Neuronal stem cell (in vitro differentiated cells): ENCODE measurements around the gene SPEM2.

Experiments used
- DNase-seq: peaks from one replicate; pipeline ENCODE4 v3.0.0-alpha.2; 2013; ENCODE audit warnings: low spot score
- H2AFZ ChIP-seq: one replicate; pipeline ENCODE4 v1.6.1; 2013; ENCODE audit warnings: mild to moderate bottlenecking, low read length, inconsistent platforms
- H2AK5ac ChIP-seq: 2 replicates; pipeline ENCODE4 v1.6.1; 2013; ENCODE audit warnings: low read depth, mild to moderate bottlenecking, inconsistent platforms, low read length, moderate library complexity, mixed read lengths
- H2BK120ac ChIP-seq: 2 replicates; pipeline ENCODE4 v1.6.1; 2013; ENCODE audit warnings: low read depth, mild to moderate bottlenecking, inconsistent platforms, low read length, moderate library complexity, mixed read lengths
- H2BK12ac ChIP-seq: one replicate; pipeline ENCODE4 v1.6.1; 2013; ENCODE audit warnings: low read length, inconsistent platforms
- H2BK15ac ChIP-seq: 2 replicates; pipeline ENCODE4 v1.6.1; 2013; ENCODE audit warnings: mild to moderate bottlenecking, low read length, inconsistent platforms, mixed read lengths
- H2BK5ac ChIP-seq: one replicate; pipeline ENCODE4 v1.6.1; 2013; ENCODE audit warnings: inconsistent platforms, mild to moderate bottlenecking, low read length, moderate library complexity
- H3K14ac ChIP-seq: one replicate; pipeline ENCODE4 v1.6.1; 2013; ENCODE audit warnings: low read length, inconsistent platforms
- H3K18ac ChIP-seq: 2 replicates; pipeline ENCODE4 v1.6.1; 2013; ENCODE audit warnings: low read length, inconsistent platforms
- H3K23ac ChIP-seq: 2 replicates; pipeline ENCODE4 v1.6.1; 2013; ENCODE audit warnings: low read depth, mild to moderate bottlenecking, mixed read lengths, low read length, inconsistent platforms; ENCODE audit not compliant: poor library complexity
- H3K27ac ChIP-seq: replicated peaks from 3 replicates; pipeline ENCODE4 v1.5.1; 2013; ENCODE audit warnings: low read length, inconsistent platforms
- H3K27me3 ChIP-seq, 3 experiments: 2 replicates each; pipeline ENCODE4 v1.6.1; 2013; ENCODE audit warnings: low read length in 3 of 3, mild to moderate bottlenecking in 2 of 3, inconsistent platforms in 1 of 3, low read depth in 1 of 3, mixed read lengths in 1 of 3, moderate library complexity in 1 of 3; ENCODE audit not compliant: control insufficient read depth in 3 of 3, insufficient read depth in 3 of 3
- H3K36me3 ChIP-seq, 2 donors: replicated peaks in 1 of 2; 2 replicates each; pipeline ENCODE4 v1.6.1; 2013; ENCODE audit warnings: low read length in 2 of 2; ENCODE audit not compliant: control insufficient read depth in 2 of 2, insufficient read depth in 2 of 2
- H3K4ac ChIP-seq: 2 replicates; pipeline ENCODE4 v1.6.1; 2013; ENCODE audit warnings: inconsistent platforms, mild to moderate bottlenecking, low read length, moderate library complexity
- H3K4me1 ChIP-seq, 2 donors: 1 replicate in 1 of 2; 2 replicates in 1 of 2; pipeline ENCODE4 v1.6.1; 2013; ENCODE audit warnings: low read length in 2 of 2, low read depth in 1 of 2; ENCODE audit not compliant: control insufficient read depth in 2 of 2, insufficient read depth in 1 of 2
- H3K4me2 ChIP-seq: one replicate; pipeline ENCODE4 v1.6.1; 2013; ENCODE audit warnings: mild to moderate bottlenecking, low read length, inconsistent platforms; ENCODE audit not compliant: insufficient read depth, poor library complexity, severe bottlenecking
- H3K4me3 ChIP-seq, 2 donors: 2 replicates each; pipeline ENCODE4 v1.5.1; 2013; ENCODE audit warnings: low read length in 2 of 2, mild to moderate bottlenecking in 2 of 2, inconsistent platforms in 1 of 2, moderate library complexity in 1 of 2
- H3K79me1 ChIP-seq: one replicate; pipeline ENCODE4 v1.6.1; 2013; ENCODE audit warnings: low read depth, mild to moderate bottlenecking, inconsistent platforms, low read length, moderate library complexity
- H3K9ac ChIP-seq: one replicate; pipeline ENCODE4 v1.6.1; 2013; ENCODE audit warnings: mild to moderate bottlenecking, low read depth, low read length, inconsistent platforms; ENCODE audit not compliant: poor library complexity
- H3K9me3 ChIP-seq, 2 donors: replicated peaks in 1 of 2; 2 replicates each; pipeline versions ENCODE3 to v1.6.1; 2013; ENCODE audit warnings: low read length in 2 of 2, mild to moderate bottlenecking in 2 of 2, inconsistent platforms in 1 of 2, low read depth in 1 of 2, mixed read lengths in 1 of 2, moderate library complexity in 1 of 2; ENCODE audit not compliant: control insufficient read depth in 2 of 2, insufficient read depth in 1 of 2
- H4K8ac ChIP-seq: one replicate; pipeline ENCODE4 v1.6.1; 2013; ENCODE audit warnings: low read depth, mild to moderate bottlenecking, inconsistent platforms, low read length, moderate library complexity
- H4K91ac ChIP-seq: one replicate; pipeline ENCODE4 v1.6.1; 2013; ENCODE audit warnings: low read length, low read depth, mild to moderate bottlenecking, inconsistent platforms; ENCODE audit not compliant: poor library complexity
- WGBS, 2 donors: extraction: QIAGEN DNeasy Blood & Tissue Kit; methylation state at CpG; one replicate each; pipeline ENCODE4 v1.1.7; 2013; ENCODE audit warnings: missing lambda C conversion rate in 2 of 2, mixed read lengths in 1 of 2; ENCODE audit not compliant: insufficient read length in 2 of 2, insufficient replicate concordance in 1 of 2; ENCODE audit errors: extremely low coverage in 2 of 2; 5-methylcytosine and 5-hydroxymethylcytosine counted together

Gene SPEM2

DNA sequence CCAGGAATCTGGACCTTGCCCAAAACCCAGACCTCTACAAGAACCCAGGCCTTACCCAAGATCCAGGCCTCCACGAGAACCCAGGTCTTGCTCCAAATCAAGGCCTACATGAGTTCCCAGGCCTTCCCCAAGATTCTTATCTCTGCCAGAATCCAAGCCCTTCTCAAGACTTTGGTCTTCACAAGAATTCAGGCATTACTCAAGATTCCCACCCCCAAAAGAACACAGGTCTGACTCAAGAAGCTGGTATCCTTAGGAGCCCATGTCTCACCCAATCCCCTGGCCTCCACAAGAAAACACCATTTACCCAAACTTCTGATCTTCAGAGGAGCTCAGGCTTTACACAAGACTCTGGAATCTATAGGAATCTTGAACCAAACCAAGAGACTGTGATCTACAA, 5.8 kb downstream of the SPEM2 start:
- no peak overlapping the region for H3K4me3 ChIP-seq
- H3K36me3 ChIP-seq: no peaks in the 10 kb centered on the region
- peaks cover 1% of the 10 kb centered on the region for H3K79me1 ChIP-seq
- H3K23ac ChIP-seq: no peak overlapping the region
- H3K9me3 ChIP-seq: peaks cover 0 to under 1% of the 10 kb centered on the region in 2 donors
- H2BK120ac ChIP-seq: no peak overlapping the region
- H3K18ac ChIP-seq: no peak overlapping the region
- H3K27ac ChIP-seq: no peak overlapping the region
- H3K27me3 ChIP-seq: peaks cover 8 to 10% (median 10%) of the 10 kb centered on the region in 3 experiments
- H2BK5ac ChIP-seq: no peak overlapping the region
- H4K91ac ChIP-seq: no peak overlapping the region
- no peak overlapping the region for H3K9ac ChIP-seq
- no CpG with 5 or more reads among the region's 1 CpG for WGBS, 2 donors
- H2AK5ac ChIP-seq: no peak overlapping the region
- no peak overlapping the region for H3K4ac ChIP-seq
- H3K14ac ChIP-seq: no peak overlapping the region
- H3K4me1 ChIP-seq: peaks cover 3 to 6% of the 10 kb centered on the region in 2 donors
- H2BK15ac ChIP-seq: no peak overlapping the region
- no peak for DNase-seq
- H4K8ac ChIP-seq: no peak overlapping the region
- no peak overlapping the region for H3K4me2 ChIP-seq
- H2BK12ac ChIP-seq: no peak overlapping the region
- H2AFZ ChIP-seq: no peak overlapping the region

- Histone ChIP-seq H3K27me3 (peaks cover 9 to 19% (median 16%) of the 10 kb centered on the region in 3 experiments), H2BK12ac (no peak overlapping the region), H2BK15ac (peak overlapping the region; percentile 62), H3K4me2 (no peak overlapping the region), H3K4ac (no peak overlapping the region), H4K91ac (no peak overlapping the region), H2AK5ac (no peak overlapping the region), H2BK5ac (no peak overlapping the region), H3K36me3 (no peaks in the 10 kb centered on the region), H4K8ac (no peak overlapping the region), H3K23ac (no peak overlapping the region), H3K79me1 (no peaks in the 10 kb centered on the region), H3K14ac (no peak overlapping the region), H3K9me3 (peaks cover 0 to 4% of the 10 kb centered on the region in 2 donors), H2BK120ac (no peak overlapping the region), H3K4me1 (peaks cover 5 to 11% of the 10 kb centered on the region in 2 donors), H2AFZ (no peak overlapping the region), H3K9ac (no peak overlapping the region), H3K27ac (no peak overlapping the region), H3K4me3 (peak overlapping the region in 1 of 2 donors; percentile 3), H3K18ac (no peak overlapping the region)
- no CpG with 5 or more reads among the region's 11 CpGs for WGBS, 2 donors
- DNase-seq: no peak
Measured at GRCh38 chr17:7432296-7432695, 6.9 kb downstream of the SPEM2 start.

DNA sequence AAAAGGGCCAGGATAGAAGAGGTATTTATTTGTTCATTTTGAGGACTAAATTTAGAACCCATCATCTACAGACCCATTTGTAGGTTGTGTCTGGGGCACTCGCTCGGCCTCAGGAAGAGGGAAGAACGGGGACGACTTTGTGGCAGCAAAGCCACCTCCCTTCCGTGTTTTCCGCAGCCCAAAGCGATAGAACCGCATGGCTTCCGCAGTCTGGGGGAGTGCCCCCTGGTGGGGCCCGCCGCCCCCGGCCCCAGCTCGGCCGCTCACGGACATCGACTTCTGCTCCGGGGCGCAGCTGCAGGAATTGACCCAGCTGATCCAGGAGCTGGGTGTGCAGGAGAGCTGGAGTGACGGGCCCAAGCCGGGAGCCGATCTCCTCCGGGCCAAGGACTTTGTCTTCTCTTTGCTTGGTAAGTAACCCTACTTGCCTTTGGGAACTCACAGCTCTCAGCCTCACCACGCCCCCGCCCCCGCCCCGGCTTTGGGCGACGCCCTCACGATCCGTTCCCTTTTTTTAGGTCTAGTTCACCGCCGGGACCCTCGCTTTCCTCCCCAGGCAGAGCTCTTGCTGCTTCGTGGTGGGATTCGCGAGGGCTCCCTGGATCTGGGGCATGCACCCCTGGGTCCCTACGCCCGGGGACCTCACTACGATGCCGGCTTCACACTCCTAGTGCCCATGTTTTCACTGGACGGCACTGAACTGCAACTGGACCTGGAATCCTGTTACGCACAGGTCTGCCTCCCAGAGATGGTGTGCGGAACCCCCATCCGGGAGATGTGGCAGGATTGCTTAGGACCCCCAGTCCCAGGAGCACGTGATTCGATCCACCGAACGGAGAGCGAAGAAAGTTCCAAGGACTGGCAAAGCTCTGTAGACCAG, 10.5 kb downstream of the SPEM2 start:
- peak overlapping the region; percentile 38 for H3K18ac ChIP-seq
- H3K14ac ChIP-seq: peak overlapping the region; percentile 3
- peaks cover 23 to 24% of the 10 kb centered on the region in 2 donors for H3K4me1 ChIP-seq
- H2BK12ac ChIP-seq: no peak overlapping the region
- no peak overlapping the region for H2BK120ac ChIP-seq
- no peak overlapping the region for H3K23ac ChIP-seq
- peak overlapping the region; percentile 14 for H2AK5ac ChIP-seq
- peak overlapping the region; percentile 5 for H2BK15ac ChIP-seq
- WGBS, 2 donors: no CpG with 5 or more reads among the region's 49 CpGs
- DNase-seq: peak; percentile 31
- H3K9me3 ChIP-seq: peaks cover 0 to 4% of the 10 kb centered on the region in 2 donors
- H3K79me1 ChIP-seq: no peaks in the 10 kb centered on the region
- H3K36me3 ChIP-seq: no peaks in the 10 kb centered on the region
- H4K91ac ChIP-seq: no peak overlapping the region
- H3K4me2 ChIP-seq: peak overlapping the region; percentile 95
- peak overlapping the region; percentile 45 to 59 for H3K4me3 ChIP-seq
- no peak overlapping the region for H3K4ac ChIP-seq
- no peak overlapping the region for H4K8ac ChIP-seq
- H3K9ac ChIP-seq: no peak overlapping the region
- H2AFZ ChIP-seq: peak overlapping the region; percentile 96
- peaks cover 29 to 45% (median 38%) of the 10 kb centered on the region in 3 experiments for H3K27me3 ChIP-seq
- H3K27ac ChIP-seq: no peak overlapping the region
- H2BK5ac ChIP-seq: no peak overlapping the region
